Kidney epithelial cell (primary cell): ENCODE data around the gene OSBPL5. TPM values are rescaled to one million over a fixed set of nuclear protein-coding genes. Genes with fewer than 3 reads are reported as not detected.

Source experiments
- DNase-seq: peaks from one replicate; pipeline ENCODE4 v3.0.0-alpha.2; 2010; ENCODE audit warnings: low read depth
- H3K27me3 ChIP-seq: 2 replicates; pipeline ENCODE4 v1.6.0; 2011; ENCODE audit warnings: low read length; ENCODE audit not compliant: control insufficient read depth, insufficient read depth
- H3K36me3 ChIP-seq: 2 replicates; pipeline ENCODE4 v1.5.1; 2011; ENCODE audit warnings: low read length; ENCODE audit not compliant: control insufficient read depth, insufficient read depth
- H3K4me3 ChIP-seq: 2 replicates; pipeline ENCODE4 v1.5.1; 2011; ENCODE audit warnings: low read depth, mild to moderate bottlenecking, control low read depth, low read length
- total RNA-seq: library from RNA; depleted of rRNA; stranded (reverse); fragments of >200 nt; gene quantifications from 2 replicates; pipeline ENCODE4 v1.2.3, GENCODE V29; 2015
- TF ChIP-seq, protein P1 (sequence below): IDR thresholded peaks from 2 replicates; pipeline ENCODE4 v1.5.1; 2011; ENCODE audit warnings: mild to moderate bottlenecking, moderate library complexity, low read length, control low read depth, inconsistent platforms; ENCODE audit not compliant: insufficient read depth, poor library complexity, severe bottlenecking

The OSBPL5 gene
- total RNA-seq, 1 donor from 2014 or later = 10.2 TPM

DNA sequence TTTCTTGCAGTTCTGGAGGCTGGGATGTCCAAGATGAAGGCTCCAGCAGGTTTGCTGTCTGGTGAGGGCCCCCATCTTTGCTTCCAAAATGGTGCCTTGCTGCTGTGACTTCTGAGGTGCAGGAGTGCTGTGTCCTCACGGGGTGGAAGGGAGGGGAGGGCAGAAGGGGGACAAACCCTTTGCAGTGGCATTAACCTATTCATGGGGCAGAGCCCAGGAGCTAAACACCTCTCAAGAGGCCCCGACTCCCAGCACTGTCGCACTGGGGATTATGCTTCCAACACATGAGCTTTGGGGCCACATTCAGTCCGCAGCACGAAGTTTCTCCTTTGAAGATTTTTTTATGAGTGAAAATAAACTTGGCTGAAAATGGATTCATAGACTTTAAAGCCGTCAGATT, 25.5 kb upstream of the OSBPL5 start:
- peaks cover 12% of the 10 kb centered on the region for H3K27me3 ChIP-seq
- TF ChIP-seq, protein P1, sequence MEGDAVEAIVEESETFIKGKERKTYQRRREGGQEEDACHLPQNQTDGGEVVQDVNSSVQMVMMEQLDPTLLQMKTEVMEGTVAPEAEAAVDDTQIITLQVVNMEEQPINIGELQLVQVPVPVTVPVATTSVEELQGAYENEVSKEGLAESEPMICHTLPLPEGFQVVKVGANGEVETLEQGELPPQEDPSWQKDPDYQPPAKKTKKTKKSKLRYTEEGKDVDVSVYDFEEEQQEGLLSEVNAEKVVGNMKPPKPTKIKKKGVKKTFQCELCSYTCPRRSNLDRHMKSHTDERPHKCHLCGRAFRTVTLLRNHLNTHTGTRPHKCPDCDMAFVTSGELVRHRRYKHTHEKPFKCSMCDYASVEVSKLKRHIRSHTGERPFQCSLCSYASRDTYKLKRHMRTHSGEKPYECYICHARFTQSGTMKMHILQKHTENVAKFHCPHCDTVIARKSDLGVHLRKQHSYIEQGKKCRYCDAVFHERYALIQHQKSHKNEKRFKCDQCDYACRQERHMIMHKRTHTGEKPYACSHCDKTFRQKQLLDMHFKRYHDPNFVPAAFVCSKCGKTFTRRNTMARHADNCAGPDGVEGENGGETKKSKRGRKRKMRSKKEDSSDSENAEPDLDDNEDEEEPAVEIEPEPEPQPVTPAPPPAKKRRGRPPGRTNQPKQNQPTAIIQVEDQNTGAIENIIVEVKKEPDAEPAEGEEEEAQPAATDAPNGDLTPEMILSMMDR = no peak
- no peaks in the 10 kb centered on the region for H3K36me3 ChIP-seq
- no peak for DNase-seq
- H3K4me3 ChIP-seq = no peak overlapping the region

DNA sequence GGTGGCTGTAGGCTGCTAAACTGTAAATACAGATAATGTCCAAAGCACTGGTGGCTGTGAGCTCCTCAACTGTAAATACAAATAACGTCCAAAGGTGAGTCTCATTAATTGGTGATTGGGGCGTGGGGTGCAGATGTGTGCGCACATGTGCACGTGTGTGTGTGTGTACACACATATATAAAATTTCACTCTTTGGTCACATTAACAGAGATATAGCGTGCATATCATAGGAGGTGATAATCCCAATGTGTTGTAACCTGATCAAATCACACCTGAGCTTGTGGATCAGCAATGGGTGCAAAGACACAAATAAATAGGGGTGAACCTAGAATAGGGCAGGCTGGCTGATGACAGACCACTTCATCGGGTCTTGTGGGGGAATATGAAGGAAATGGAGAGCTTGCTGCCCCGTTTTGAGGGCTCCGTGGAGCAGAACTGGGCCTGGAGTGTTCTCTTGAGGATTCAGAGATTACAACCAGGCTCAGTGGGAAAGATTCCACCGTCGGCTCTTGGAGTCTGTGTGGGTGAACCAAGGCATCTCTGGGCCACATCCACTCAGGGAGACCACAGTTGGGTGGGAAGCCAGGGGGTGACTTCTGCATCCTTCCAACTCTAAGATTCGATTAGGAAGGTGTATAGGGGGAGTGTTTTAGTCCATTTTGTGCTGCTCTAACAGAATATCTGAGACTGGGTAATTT, 24.9 kb upstream of the OSBPL5 start:
- Histone ChIP-seq H3K4me3 (no peak overlapping the region), H3K27me3 (peaks cover 9% of the 10 kb centered on the region), H3K36me3 (no peaks in the 10 kb centered on the region)
- DNase-seq = no peak
- TF ChIP-seq, protein P1 = no peak

DNA sequence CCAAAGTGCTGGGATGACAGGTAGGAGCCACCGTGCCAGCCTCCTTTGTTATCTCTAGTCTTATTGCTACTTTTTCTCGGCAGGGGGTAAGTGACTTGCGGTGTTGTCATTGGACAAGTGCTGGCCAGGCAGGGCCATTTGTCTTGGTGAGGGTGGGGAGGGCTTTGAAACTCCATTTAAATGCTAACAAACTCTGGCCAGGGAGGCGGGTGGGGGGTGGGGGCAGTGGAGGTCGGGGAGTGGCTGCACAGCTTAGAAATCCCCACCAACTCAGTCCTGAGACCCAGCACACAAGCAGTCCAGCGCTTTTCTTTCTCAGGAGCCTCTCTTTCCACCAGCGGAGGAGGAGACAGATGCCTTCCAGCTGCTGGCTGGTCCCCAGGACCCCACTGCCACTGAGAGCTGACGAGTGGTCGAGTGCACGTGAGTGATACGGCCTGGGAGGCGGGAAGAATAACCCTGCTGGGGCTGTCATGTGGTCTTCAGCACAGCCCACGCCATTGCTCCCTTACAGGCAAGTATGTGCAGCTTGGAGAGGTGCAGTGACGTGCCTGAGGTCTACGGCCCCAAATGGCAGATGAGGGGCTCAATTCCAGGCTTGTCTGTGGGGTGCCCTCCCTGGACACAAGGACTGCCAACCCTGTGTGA, 24.2 kb upstream of the OSBPL5 start:
- TF ChIP-seq, protein P1 = no peak
- Histone ChIP-seq H3K27me3 (peaks cover 9% of the 10 kb centered on the region), H3K4me3 (no peak overlapping the region), H3K36me3 (no peaks in the 10 kb centered on the region)
- no peak for DNase-seq

DNA sequence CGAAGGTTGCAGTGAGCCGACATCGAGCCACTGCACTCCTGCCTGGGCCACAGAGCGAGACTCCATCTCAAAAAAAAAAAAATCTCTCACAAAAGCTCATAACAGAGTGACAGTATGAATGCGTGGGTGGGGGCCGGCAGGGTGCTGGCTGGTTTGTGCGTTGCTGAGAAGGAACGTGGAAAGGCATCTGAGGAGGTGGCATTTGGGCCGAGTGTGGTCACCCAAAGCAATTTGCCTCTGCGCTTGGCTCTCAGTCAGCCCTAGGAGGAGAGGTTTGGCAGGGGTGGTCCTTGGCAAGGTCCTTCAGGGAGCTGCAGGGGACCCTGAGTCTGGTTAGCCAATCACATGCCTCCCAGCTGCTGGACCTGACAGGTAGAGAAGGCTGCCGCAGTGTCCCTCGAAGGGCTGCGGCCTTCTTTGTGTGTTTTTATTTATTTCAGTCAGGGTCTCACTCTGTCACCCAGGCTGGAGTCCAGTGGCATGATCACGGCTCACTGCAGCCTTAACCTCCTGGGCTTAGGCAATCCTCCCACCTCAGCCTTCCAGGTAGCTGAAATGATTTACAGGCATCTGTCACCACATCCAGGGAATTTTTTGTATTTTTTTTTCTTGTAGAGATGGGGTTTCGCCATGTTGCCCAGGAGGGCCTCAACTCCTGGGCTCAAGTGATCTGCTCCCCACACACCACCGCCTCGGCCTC, 23.5 kb upstream of the OSBPL5 start:
- H3K36me3 ChIP-seq = no peaks in the 10 kb centered on the region
- H3K4me3 ChIP-seq = no peak overlapping the region
- TF ChIP-seq, protein P1 = no peak
- DNase-seq = no peak
- peaks cover 9% of the 10 kb centered on the region for H3K27me3 ChIP-seq

DNA sequence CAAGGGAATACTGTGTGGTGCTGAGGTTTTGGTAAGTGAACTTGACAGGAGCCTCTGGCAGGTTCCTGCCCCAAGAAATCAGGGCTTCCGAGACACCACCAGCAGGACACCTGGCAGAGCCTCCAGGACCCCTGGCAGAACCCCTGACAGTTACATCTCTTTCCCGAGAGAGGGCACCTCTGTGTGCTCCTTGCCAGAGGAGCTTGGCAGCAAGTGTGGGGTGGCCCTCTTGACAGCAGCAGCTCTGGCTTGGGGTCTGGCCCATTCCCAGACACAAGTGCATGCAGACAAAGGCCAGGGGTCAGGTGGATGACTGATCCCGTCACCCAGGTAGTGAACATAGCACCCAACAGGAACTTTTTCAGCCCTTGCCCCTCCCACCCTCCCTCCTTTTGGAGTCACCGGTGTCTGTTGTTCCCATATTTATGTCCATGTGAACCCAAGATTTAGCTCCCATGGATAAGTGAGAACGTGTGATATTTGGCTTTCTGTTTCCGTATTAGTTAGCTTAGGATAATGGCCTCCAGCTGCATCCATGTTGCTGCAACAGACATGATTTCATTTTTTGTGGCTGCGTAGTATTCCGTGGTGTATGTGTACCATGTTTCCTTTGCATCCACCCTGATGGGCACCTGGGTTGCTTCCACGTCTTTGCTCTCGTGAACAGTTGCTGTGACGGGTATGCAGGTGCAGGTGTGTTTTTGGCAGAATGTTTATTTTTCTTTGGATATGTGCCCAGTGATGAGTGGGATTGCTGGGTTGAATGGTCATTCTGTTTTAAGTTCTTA, 21.2 kb upstream of the OSBPL5 start:
- TF ChIP-seq, protein P1 = no peak
- no peak for DNase-seq
- Histone ChIP-seq H3K36me3 (no peaks in the 10 kb centered on the region), H3K4me3 (no peak overlapping the region), H3K27me3 (peaks cover 7% of the 10 kb centered on the region)
